ENCODE measurements around the gene CHML.
"Not testable (repeated sequence)": the region's sequence is repeated elsewhere in the genome, so short reads cannot be mapped to it uniquely, and the experiment has no call there.

CHML gene

GRCh38 chr1:241640149-241640866 lies at the start of gene CHML, which contains the start of gene OPN3:
TSS of gene CHML (minus strand) at chr1:241640369. CDS start at chr1:241635766, 4,603 bp downstream.
TSS of gene OPN3 (minus strand) at chr1:241640369. CDS start at chr1:241640254, 115 bp downstream.
- H3K27ac Mint-ChIP-seq = peak within 1 kb of the TSS; percentile 93
- DNase-seq (ENCODE audit: low spot score) = peak; percentile 92
- H3K9me3 Mint-ChIP-seq = peaks cover 9% of the 10 kb centered on the region
- H3K27me3 Mint-ChIP-seq (ENCODE audit: low read depth) = no peaks in the 10 kb centered on the region
- peaks cover 31% of the 10 kb centered on the region for H3K4me1 Mint-ChIP-seq (ENCODE audit: low read depth)
- H3K36me3 Mint-ChIP-seq (ENCODE audit: low read depth) = peaks cover 8% of the 10 kb centered on the region
- H3K4me3 Mint-ChIP-seq = peak within 1 kb of the TSS; percentile 76

- no peak for DNase-seq (ENCODE audit: low spot score)
- no peak overlapping the region for H3K27ac Mint-ChIP-seq
- no peaks in the 10 kb centered on the region for H3K36me3 Mint-ChIP-seq (ENCODE audit: low read depth)
- H3K4me3 Mint-ChIP-seq = no peak overlapping the region
- no peaks in the 10 kb centered on the region for H3K9me3 Mint-ChIP-seq
- H3K4me1 Mint-ChIP-seq (ENCODE audit: low read depth) = no peaks in the 10 kb centered on the region
- H3K27me3 Mint-ChIP-seq (ENCODE audit: low read depth) = peaks cover 7% of the 10 kb centered on the region
These were observed 48.8 kb upstream of the CHML start for GRCh38 chr1:241688940-241689368.

GRCh38 chr1:241684108-241684507 lies 43.9 kb upstream of the CHML start:
- no peak for DNase-seq (ENCODE audit: low spot score)
- Mint-ChIP-seq H3K36me3 (ENCODE audit: low read depth) (no peaks in the 10 kb centered on the region), H3K4me3 (no peak overlapping the region), H3K4me1 (ENCODE audit: low read depth) (no peaks in the 10 kb centered on the region), H3K27me3 (ENCODE audit: low read depth) (peaks cover 13% of the 10 kb centered on the region), H3K9me3 (no peaks in the 10 kb centered on the region), H3K27ac (no peak overlapping the region)

- Mint-ChIP-seq H3K27me3 (ENCODE audit: low read depth) (peaks cover 13% of the 10 kb centered on the region), H3K9me3 (no peaks in the 10 kb centered on the region)
These were observed 42.8 kb upstream of the CHML start for GRCh38 chr1:241682921-241683320.

GRCh38 chr1:241681861-241682448 lies 41.8 kb upstream of the CHML start:
- H3K4me3 Mint-ChIP-seq; H3K9me3 Mint-ChIP-seq; DNase-seq (ENCODE audit: low spot score); H3K4me1 Mint-ChIP-seq (ENCODE audit: low read depth); H3K27ac Mint-ChIP-seq; H3K36me3 Mint-ChIP-seq (ENCODE audit: low read depth): not testable (repeated sequence)
- H3K27me3 Mint-ChIP-seq (ENCODE audit: low read depth) = peaks cover 13% of the 10 kb centered on the region

More at GRCh38 chr1:241682921-241683320, 42.8 kb upstream of the CHML start:
- no peaks in the 10 kb centered on the region for H3K36me3 Mint-ChIP-seq (ENCODE audit: low read depth)
- H3K4me3 Mint-ChIP-seq = no peak overlapping the region
- no peaks in the 10 kb centered on the region for H3K4me1 Mint-ChIP-seq (ENCODE audit: low read depth)
- DNase-seq (ENCODE audit: low spot score) = no peak
- no peak overlapping the region for H3K27ac Mint-ChIP-seq

- Mint-ChIP-seq H3K36me3 (ENCODE audit: low read depth) (no peaks in the 10 kb centered on the region), H3K27ac (no peak overlapping the region)
These were observed 39.8 kb upstream of the CHML start for GRCh38 chr1:241679961-241680360.

GRCh38 chr1:241679404-241679803 lies 39.2 kb upstream of the CHML start:
- no peak overlapping the region for H3K27ac Mint-ChIP-seq
- H3K4me1 Mint-ChIP-seq (ENCODE audit: low read depth) = peaks cover 6% of the 10 kb centered on the region
- no peaks in the 10 kb centered on the region for H3K9me3 Mint-ChIP-seq
- no peaks in the 10 kb centered on the region for H3K36me3 Mint-ChIP-seq (ENCODE audit: low read depth)
- DNase-seq (ENCODE audit: low spot score) = no peak
- H3K27me3 Mint-ChIP-seq (ENCODE audit: low read depth) = peaks cover 13% of the 10 kb centered on the region
- no peak overlapping the region for H3K4me3 Mint-ChIP-seq

More at GRCh38 chr1:241679961-241680360, 39.8 kb upstream of the CHML start:
- H3K27me3 Mint-ChIP-seq (ENCODE audit: low read depth) = peaks cover 13% of the 10 kb centered on the region
- DNase-seq (ENCODE audit: low spot score) = no peak
- no peaks in the 10 kb centered on the region for H3K9me3 Mint-ChIP-seq
- H3K4me3 Mint-ChIP-seq = no peak overlapping the region
- peaks cover 6% of the 10 kb centered on the region for H3K4me1 Mint-ChIP-seq (ENCODE audit: low read depth)

GRCh38 chr1:241678536-241678935 lies 38.4 kb upstream of the CHML start:
- H3K36me3 Mint-ChIP-seq (ENCODE audit: low read depth) = no peaks in the 10 kb centered on the region
- peaks cover 6% of the 10 kb centered on the region for H3K4me1 Mint-ChIP-seq (ENCODE audit: low read depth)
- DNase-seq (ENCODE audit: low spot score) = no peak
- H3K4me3 Mint-ChIP-seq = no peak overlapping the region
- H3K27me3 Mint-ChIP-seq (ENCODE audit: low read depth) = peaks cover 13% of the 10 kb centered on the region
- no peak overlapping the region for H3K27ac Mint-ChIP-seq
- no peaks in the 10 kb centered on the region for H3K9me3 Mint-ChIP-seq

GRCh38 chr1:241677201-241677600 lies 37.0 kb upstream of the CHML start:
- Mint-ChIP-seq H3K4me3 (peak overlapping the region; percentile 59), H3K9me3 (no peaks in the 10 kb centered on the region)
- peak; percentile 32 for DNase-seq (ENCODE audit: low spot score)

GRCh38 chr1:241675983-241676382 lies 35.8 kb upstream of the CHML start:
- Mint-ChIP-seq H3K4me1 (ENCODE audit: low read depth) (peaks cover 6% of the 10 kb centered on the region), H3K27ac (no peak overlapping the region), H3K27me3 (ENCODE audit: low read depth) (peaks cover 15% of the 10 kb centered on the region), H3K4me3 (no peak overlapping the region), H3K36me3 (ENCODE audit: low read depth) (no peaks in the 10 kb centered on the region), H3K9me3 (no peaks in the 10 kb centered on the region)
- DNase-seq (ENCODE audit: low spot score) = no peak

More at GRCh38 chr1:241677201-241677600, 37.0 kb upstream of the CHML start:
- no peaks in the 10 kb centered on the region for H3K36me3 Mint-ChIP-seq (ENCODE audit: low read depth)
- H3K27ac Mint-ChIP-seq = peak overlapping the region; percentile 23
- H3K4me1 Mint-ChIP-seq (ENCODE audit: low read depth) = peaks cover 6% of the 10 kb centered on the region
- H3K27me3 Mint-ChIP-seq (ENCODE audit: low read depth) = peaks cover 18% of the 10 kb centered on the region

- no peak for DNase-seq (ENCODE audit: low spot score)
- peaks cover 10% of the 10 kb centered on the region for H3K27me3 Mint-ChIP-seq (ENCODE audit: low read depth)
- no peaks in the 10 kb centered on the region for H3K9me3 Mint-ChIP-seq
- peaks cover 6% of the 10 kb centered on the region for H3K4me1 Mint-ChIP-seq (ENCODE audit: low read depth)
- no peaks in the 10 kb centered on the region for H3K36me3 Mint-ChIP-seq (ENCODE audit: low read depth)
- H3K4me3 Mint-ChIP-seq = no peak overlapping the region
- no peak overlapping the region for H3K27ac Mint-ChIP-seq
These were observed 34.7 kb upstream of the CHML start for GRCh38 chr1:241674805-241675384.

- DNase-seq (ENCODE audit: low spot score) = no peak
- Mint-ChIP-seq H3K9me3 (no peaks in the 10 kb centered on the region), H3K36me3 (ENCODE audit: low read depth) (no peaks in the 10 kb centered on the region), H3K4me3 (no peak overlapping the region), H3K27ac (no peak overlapping the region), H3K4me1 (ENCODE audit: low read depth) (peaks cover under 1% of the 10 kb centered on the region), H3K27me3 (ENCODE audit: low read depth) (peaks cover 8% of the 10 kb centered on the region)
These were observed 32.1 kb upstream of the CHML start for GRCh38 chr1:241672301-241672700.

GRCh38 chr1:241666419-241666818 lies 26.2 kb upstream of the CHML start:
- DNase-seq (ENCODE audit: low spot score) = no peak
- H3K27me3 Mint-ChIP-seq (ENCODE audit: low read depth) = no peaks in the 10 kb centered on the region
- H3K9me3 Mint-ChIP-seq = no peaks in the 10 kb centered on the region
- no peaks in the 10 kb centered on the region for H3K36me3 Mint-ChIP-seq (ENCODE audit: low read depth)
- H3K27ac Mint-ChIP-seq = no peak overlapping the region
- H3K4me1 Mint-ChIP-seq (ENCODE audit: low read depth) = no peaks in the 10 kb centered on the region
- H3K4me3 Mint-ChIP-seq = no peak overlapping the region

- Mint-ChIP-seq H3K9me3 (no peaks in the 10 kb centered on the region), H3K4me3 (no peak overlapping the region), H3K4me1 (ENCODE audit: low read depth) (no peaks in the 10 kb centered on the region), H3K27me3 (ENCODE audit: low read depth) (peaks cover 2% of the 10 kb centered on the region), H3K27ac (no peak overlapping the region), H3K36me3 (ENCODE audit: low read depth) (no peaks in the 10 kb centered on the region)
- no peak for DNase-seq (ENCODE audit: low spot score)
These were observed 20.3 kb upstream of the CHML start for GRCh38 chr1:241660424-241660972.

All from T-helper 2 cell treated with Interferon-gamma antibody and Interleukin-4, amounts not matched to agents 5 μg/mL and 100 μg/mL, for 36 hours (primary cell).